WTC11 (cell line): ENCODE measurements around the gene CMTR1. TPM values are rescaled to one million over a fixed set of nuclear protein-coding genes. Genes with fewer than 3 reads are reported as not detected.

Experiments
- ATAC-seq: fragments of 200-7000 bp; cut with Tn5 transposase; 2 replicates; pipeline ENCODE4 v1.10.0; 2021; ENCODE audit warnings: mild to moderate bottlenecking, moderate library complexity
- CTCF ChIA-PET: fragments of 300-600 bp; sonication (Branson Sonifier 250); formaldehyde crosslinking; loops from one replicate; lab custom pipeline; 2021; ENCODE audit warnings: antibody characterized with exemption; lab: Charles Lee
- POLR2A ChIA-PET: fragments of 350-600 bp; sonication (Branson Sonifier 250); formaldehyde crosslinking; loops from one replicate; lab custom pipeline; 2021; ENCODE audit warnings: antibody characterized with exemption; lab: Charles Lee
- DNase-seq: peaks from one replicate; pipeline ENCODE4 v3.0.0; 2021; ENCODE audit warnings: low spot score
- H3K27ac Mint-ChIP-seq: 2 replicates; pipeline ENCODE4 v1.8.0; 2021; ENCODE audit warnings: mixed read lengths
- H3K27me3 Mint-ChIP-seq: 2 replicates; pipeline ENCODE4 v1.8.0; 2021; ENCODE audit warnings: low read depth, mild to moderate bottlenecking, moderate library complexity, mixed read lengths
- H3K36me3 Mint-ChIP-seq: 2 replicates; pipeline ENCODE4 v1.8.0; 2021; ENCODE audit warnings: mixed read lengths
- H3K4me1 Mint-ChIP-seq: 2 replicates; pipeline ENCODE4 v1.8.0; 2022; ENCODE audit warnings: mixed read lengths
- H3K4me3 Mint-ChIP-seq: 2 replicates; pipeline ENCODE4 v1.8.0; 2021; ENCODE audit warnings: mild to moderate bottlenecking, moderate library complexity, mixed read lengths
- H3K9me3 Mint-ChIP-seq: 2 replicates; pipeline ENCODE4 v1.8.0; 2021; ENCODE audit warnings: mixed read lengths
- ARID4B ChIP-seq: sonication (generic); formaldehyde crosslinking; IDR thresholded peaks from 2 replicates; pipeline ENCODE4 v1.8.0; 2023; ENCODE audit warnings: missing genetic modification reagents, mild to moderate bottlenecking, borderline replicate concordance
- CDX4 ChIP-seq: fragments of 250-450 bp; sonication (Bioruptor Pico); IDR thresholded peaks from 2 replicates; pipeline ENCODE4 v1.9.0; 2021; ENCODE audit warnings: moderate library complexity, mild to moderate bottlenecking, inconsistent platforms, borderline replicate concordance
- CREM ChIP-seq: sonication (generic); formaldehyde crosslinking; IDR thresholded peaks from 2 replicates; pipeline ENCODE4 v1.8.1; 2022; ENCODE audit warnings: mild to moderate bottlenecking, missing genetic modification reagents, moderate library complexity
- ETV6 ChIP-seq: sonication (generic); formaldehyde crosslinking; IDR thresholded peaks from 2 replicates; pipeline ENCODE4 v1.8.1; 2022; ENCODE audit warnings: mild to moderate bottlenecking, missing genetic modification reagents
- FOXJ3 ChIP-seq: sonication (generic); formaldehyde crosslinking; IDR thresholded peaks from 2 replicates; pipeline ENCODE4 v1.9.0; 2021; ENCODE audit warnings: missing genetic modification reagents, mild to moderate bottlenecking, borderline replicate concordance
- GRHL2 ChIP-seq: fragments of 250-450 bp; sonication (Bioruptor Pico); IDR thresholded peaks from 2 replicates; pipeline ENCODE4 v1.8.0; 2022; ENCODE audit warnings: mild to moderate bottlenecking, moderate library complexity; ENCODE audit not compliant: insufficient replicate concordance, severe bottlenecking
- GTF2I ChIP-seq: fragments of 250-450 bp; sonication (Bioruptor Pico); conservative IDR thresholded peaks from 2 replicates; pipeline ENCODE4 v1.4.0; 2021; ENCODE audit warnings: mild to moderate bottlenecking
- IRF2 ChIP-seq: sonication (generic); formaldehyde crosslinking; IDR thresholded peaks from 2 replicates; pipeline ENCODE4 v1.8.0; 2022; ENCODE audit warnings: low read depth, missing genetic modification reagents, borderline replicate concordance
- KAT7 ChIP-seq: sonication (generic); formaldehyde crosslinking; IDR thresholded peaks from 2 replicates; pipeline ENCODE4 v1.8.1; 2023; ENCODE audit warnings: missing genetic modification reagents, mild to moderate bottlenecking, borderline replicate concordance
- MYBL2 ChIP-seq: sonication (generic); formaldehyde crosslinking; IDR thresholded peaks from 2 replicates; pipeline ENCODE4 v1.8.1; 2023; ENCODE audit warnings: mild to moderate bottlenecking, moderate library complexity, missing genetic modification reagents
- PRRX2 ChIP-seq: fragments of 250-450 bp; sonication (Bioruptor Pico); IDR thresholded peaks from 2 replicates; pipeline ENCODE4 v1.8.0; 2021; ENCODE audit warnings: mild to moderate bottlenecking
- SMAD4 ChIP-seq: sonication (generic); formaldehyde crosslinking; IDR thresholded peaks from 2 replicates; pipeline ENCODE4 v1.8.0; 2022; ENCODE audit warnings: mild to moderate bottlenecking, missing genetic modification reagents
- USF2 ChIP-seq: sonication (generic); formaldehyde crosslinking; IDR thresholded peaks from 2 replicates; pipeline ENCODE4 v1.8.1; 2023; ENCODE audit warnings: mild to moderate bottlenecking, missing genetic modification reagents, moderate library complexity
- ZNF232 ChIP-seq: sonication (generic); formaldehyde crosslinking; IDR thresholded peaks from 2 replicates; pipeline ENCODE4 v1.8.0; 2022; ENCODE audit warnings: mild to moderate bottlenecking, missing genetic modification reagents
- ZNF416 ChIP-seq: fragments of 250-450 bp; sonication (Bioruptor Pico); IDR thresholded peaks from 2 replicates; pipeline ENCODE4 v1.9.0; 2021; ENCODE audit warnings: mild to moderate bottlenecking, inconsistent platforms
- ZNF671 ChIP-seq: fragments of 250-450 bp; sonication (Bioruptor Pico); IDR thresholded peaks from 2 replicates; pipeline ENCODE4 v1.8.0; 2021; ENCODE audit warnings: mild to moderate bottlenecking
- total RNA-seq: library from RNA; stranded (reverse); gene quantifications from 3 replicates; pipeline ENCODE4 v1.2.3, GENCODE V29; 2021
- TF ChIP-seq, protein P1 (sequence below): fragments of 250-450 bp; sonication (Bioruptor Pico); IDR thresholded peaks from 2 replicates; pipeline ENCODE4 v1.8.0; 2021; ENCODE audit warnings: mild to moderate bottlenecking

The CMTR1 gene
- total RNA-seq, 1 experiment from 2014 or later: 38.6 TPM

- TF ChIP-seq ARID4B (CRISPR knock-in tag) (no peak), PRRX2 (CRISPR knock-in tag) (no peak)
Observed at GRCh38 chr6:37525460-37526357, 92.7 kb downstream of the CMTR1 start (continued).

GRCh38 chr6:37528541-37528940 lies 95.5 kb downstream of the CMTR1 start:
- Mint-ChIP-seq H3K36me3 (no peaks in the 10 kb centered on the region), H3K4me3 (no peak overlapping the region), H3K27me3 (peaks cover 10% of the 10 kb centered on the region), H3K4me1 (peaks cover 6% of the 10 kb centered on the region), H3K9me3 (no peaks in the 10 kb centered on the region), H3K27ac (no peak overlapping the region)
- CTCF ChIA-PET: interaction anchor here (2.4 to 3.7 kb wide), 2 partner anchors 10 to 37 kb away, joined by 12 to 15 read pairs; no protein-coding TSS in a partner anchor
- ATAC-seq: no peak
- TF ChIP-seq GRHL2 (CRISPR knock-in tag): no peak
- no peak for TF ChIP-seq ARID4B (CRISPR knock-in tag)
- TF ChIP-seq SMAD4 (CRISPR knock-in tag): no peak
- no peak for TF ChIP-seq ETV6 (CRISPR knock-in tag)
- no peak for TF ChIP-seq IRF2 (CRISPR knock-in tag)
- TF ChIP-seq ZNF416 (CRISPR knock-in tag): no peak
- no peak for TF ChIP-seq FOXJ3
- TF ChIP-seq ZNF671 (CRISPR knock-in tag): no peak
- no peak for TF ChIP-seq MYBL2 (CRISPR knock-in tag)
- TF ChIP-seq USF2 (CRISPR knock-in tag): no peak
- TF ChIP-seq ZNF232 (CRISPR knock-in tag): no peak
- TF ChIP-seq GTF2I (CRISPR knock-in tag): no peak
- no peak for TF ChIP-seq CDX4 (CRISPR knock-in tag)
- TF ChIP-seq CREM (CRISPR knock-in tag): no peak
- TF ChIP-seq KAT7: no peak
- TF ChIP-seq, protein P1, sequence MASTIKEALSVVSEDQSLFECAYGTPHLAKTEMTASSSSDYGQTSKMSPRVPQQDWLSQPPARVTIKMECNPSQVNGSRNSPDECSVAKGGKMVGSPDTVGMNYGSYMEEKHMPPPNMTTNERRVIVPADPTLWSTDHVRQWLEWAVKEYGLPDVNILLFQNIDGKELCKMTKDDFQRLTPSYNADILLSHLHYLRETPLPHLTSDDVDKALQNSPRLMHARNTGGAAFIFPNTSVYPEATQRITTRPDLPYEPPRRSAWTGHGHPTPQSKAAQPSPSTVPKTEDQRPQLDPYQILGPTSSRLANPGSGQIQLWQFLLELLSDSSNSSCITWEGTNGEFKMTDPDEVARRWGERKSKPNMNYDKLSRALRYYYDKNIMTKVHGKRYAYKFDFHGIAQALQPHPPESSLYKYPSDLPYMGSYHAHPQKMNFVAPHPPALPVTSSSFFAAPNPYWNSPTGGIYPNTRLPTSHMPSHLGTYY (CRISPR knock-in tag): no peak
- no peak for DNase-seq
- POLR2A ChIA-PET: no interaction called here
